ENCODE data around the gene ST6GALNAC3. TPM values are rescaled to one million over a fixed set of nuclear protein-coding genes. Genes with fewer than 3 reads are reported as not detected.

The ST6GALNAC3 gene
- total RNA-seq, 6 experiments from 2014 or later = 1.4 to 3.2 (median 2.6) TPM

DNA sequence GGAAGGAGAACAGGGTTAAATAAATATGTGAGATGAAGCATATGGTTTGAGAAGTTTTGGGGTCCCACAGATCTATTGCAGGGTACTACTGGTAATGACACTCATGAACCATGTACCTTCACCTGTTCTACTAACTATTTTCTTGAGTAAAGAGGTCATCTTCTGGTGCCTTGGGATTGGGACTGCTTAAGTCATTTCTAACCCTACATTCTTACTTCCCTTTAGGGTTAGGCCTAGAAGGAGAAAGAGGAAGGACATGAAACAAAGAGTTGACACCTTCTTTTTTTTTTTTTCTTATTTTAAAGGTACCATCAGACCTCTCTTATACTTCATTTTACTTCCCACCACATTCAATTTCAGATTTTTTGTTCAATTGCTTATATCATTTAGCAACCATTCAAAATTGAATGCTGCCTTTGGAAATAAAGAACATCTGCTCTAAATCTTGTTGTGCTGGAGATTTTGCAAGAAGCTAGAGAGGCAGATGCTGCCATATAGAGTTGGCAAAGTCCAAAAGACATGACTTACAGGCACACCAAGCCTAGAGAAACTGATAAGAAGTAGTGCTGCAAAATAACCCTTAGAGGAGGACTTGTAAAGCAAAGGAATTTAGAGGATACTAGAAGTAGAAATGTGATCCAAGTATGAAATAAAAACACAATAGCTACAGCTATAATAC is 418.3 kb downstream of the ST6GALNAC3 start:
- Histone ChIP-seq H3K36me3 (no peaks in the 10 kb centered on the region), H3K4me3 (no peak overlapping the region), H3K27ac (no peak overlapping the region), H3K4me1 (no peaks in the 10 kb centered on the region), H3K9me3 (no peaks in the 10 kb centered on the region), H3K27me3 (no peaks in the 10 kb centered on the region)
- intact Hi-C loops (cut with DNase I) = no loop called here
- no peak for TF ChIP-seq POLR2A (IDR thresholded peaks at IDR 0.05)
- TF ChIP-seq, protein P1, sequence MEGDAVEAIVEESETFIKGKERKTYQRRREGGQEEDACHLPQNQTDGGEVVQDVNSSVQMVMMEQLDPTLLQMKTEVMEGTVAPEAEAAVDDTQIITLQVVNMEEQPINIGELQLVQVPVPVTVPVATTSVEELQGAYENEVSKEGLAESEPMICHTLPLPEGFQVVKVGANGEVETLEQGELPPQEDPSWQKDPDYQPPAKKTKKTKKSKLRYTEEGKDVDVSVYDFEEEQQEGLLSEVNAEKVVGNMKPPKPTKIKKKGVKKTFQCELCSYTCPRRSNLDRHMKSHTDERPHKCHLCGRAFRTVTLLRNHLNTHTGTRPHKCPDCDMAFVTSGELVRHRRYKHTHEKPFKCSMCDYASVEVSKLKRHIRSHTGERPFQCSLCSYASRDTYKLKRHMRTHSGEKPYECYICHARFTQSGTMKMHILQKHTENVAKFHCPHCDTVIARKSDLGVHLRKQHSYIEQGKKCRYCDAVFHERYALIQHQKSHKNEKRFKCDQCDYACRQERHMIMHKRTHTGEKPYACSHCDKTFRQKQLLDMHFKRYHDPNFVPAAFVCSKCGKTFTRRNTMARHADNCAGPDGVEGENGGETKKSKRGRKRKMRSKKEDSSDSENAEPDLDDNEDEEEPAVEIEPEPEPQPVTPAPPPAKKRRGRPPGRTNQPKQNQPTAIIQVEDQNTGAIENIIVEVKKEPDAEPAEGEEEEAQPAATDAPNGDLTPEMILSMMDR (IDR thresholded peaks at IDR 0.05) = no peak
- no peak for DNase-seq
- no peak for ATAC-seq

DNA sequence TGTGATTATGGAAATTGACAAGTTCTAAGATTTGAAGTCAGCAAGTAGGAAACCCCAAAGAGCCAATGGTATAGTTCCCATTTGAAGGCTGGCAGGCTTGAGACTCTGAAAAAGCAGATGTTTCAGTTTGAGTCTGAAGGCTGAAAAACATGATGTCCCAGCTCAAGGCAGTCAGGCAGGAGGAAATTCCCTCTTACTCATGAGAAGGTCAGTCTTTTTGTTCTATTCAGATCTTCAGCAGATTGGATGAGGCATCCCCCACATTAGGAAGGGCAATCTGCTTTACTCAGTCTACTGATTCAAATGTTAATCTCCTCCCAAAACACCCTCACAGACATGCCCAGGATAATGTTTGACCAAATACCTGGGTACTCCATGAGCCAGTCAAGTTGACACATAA is 420.3 kb downstream of the ST6GALNAC3 start:
- TF ChIP-seq, protein P1 (IDR thresholded peaks at IDR 0.05) = no peak
- no peak for TF ChIP-seq POLR2A (IDR thresholded peaks at IDR 0.05)
- Histone ChIP-seq H3K4me3 (no peak overlapping the region), H3K36me3 (no peaks in the 10 kb centered on the region), H3K4me1 (no peaks in the 10 kb centered on the region), H3K27me3 (no peaks in the 10 kb centered on the region), H3K9me3 (no peaks in the 10 kb centered on the region), H3K27ac (no peak overlapping the region)
- DNase-seq = no peak
- intact Hi-C loops (cut with DNase I) = no loop called here
- no peak for ATAC-seq

DNA sequence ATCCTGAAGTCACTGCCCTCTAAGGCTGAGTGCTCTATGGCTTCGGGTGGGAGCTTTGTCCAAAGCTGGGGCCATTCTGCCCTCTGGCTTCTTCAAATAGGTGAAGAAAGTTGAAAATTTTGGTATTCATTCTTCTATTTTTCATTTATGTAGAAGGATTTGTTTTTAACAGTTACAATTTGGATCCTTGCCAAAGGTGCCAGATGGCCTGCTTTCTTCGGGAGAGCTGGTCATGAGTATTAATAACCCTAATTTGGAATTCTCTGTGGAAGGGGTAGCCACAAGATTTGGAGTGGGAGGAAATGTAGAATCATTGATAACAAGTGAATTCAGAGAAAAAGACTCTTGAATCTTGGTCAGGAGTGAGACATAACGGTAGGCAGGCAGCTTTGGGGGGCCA is 422.3 kb downstream of the ST6GALNAC3 start:
- WGBS (ENCODE audit: insufficient coverage, low coverage, low lambda C conversion rate, missing lambda C conversion rate) = 56% methylated on average over 3 of the region's 3 CpGs
- Histone ChIP-seq H3K9me3 (no peaks in the 10 kb centered on the region), H3K4me1 (no peaks in the 10 kb centered on the region), H3K4me3 (no peak overlapping the region), H3K27me3 (no peaks in the 10 kb centered on the region), H3K27ac (no peak overlapping the region), H3K36me3 (no peaks in the 10 kb centered on the region)
- TF ChIP-seq POLR2A (IDR thresholded peaks at IDR 0.05) = no peak
- TF ChIP-seq, protein P1 (IDR thresholded peaks at IDR 0.05) = no peak
- no peak for DNase-seq
- intact Hi-C loops (cut with DNase I) = no loop called here
- no peak for ATAC-seq

DNA sequence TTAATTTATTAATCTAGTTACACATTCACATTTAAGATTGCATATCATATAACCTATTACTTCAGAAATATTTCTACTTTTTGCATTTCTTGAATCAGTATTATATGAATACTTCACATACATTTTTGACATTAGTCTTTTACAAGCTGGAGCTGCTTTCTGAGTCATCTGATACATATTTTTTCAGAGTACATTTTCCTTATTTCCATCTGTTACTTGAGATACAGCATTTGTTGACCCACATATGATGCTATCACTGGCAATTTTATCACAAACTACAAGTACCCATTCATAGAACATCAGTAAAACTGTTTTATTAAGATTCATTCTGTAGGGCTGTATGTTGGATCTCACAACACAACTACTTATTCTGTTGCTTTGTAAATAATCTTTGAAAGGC is 425.6 kb downstream of the ST6GALNAC3 start:
- Histone ChIP-seq H3K9me3 (no peaks in the 10 kb centered on the region), H3K36me3 (no peaks in the 10 kb centered on the region), H3K27me3 (no peaks in the 10 kb centered on the region), H3K4me3 (no peak overlapping the region), H3K4me1 (no peaks in the 10 kb centered on the region), H3K27ac (no peak overlapping the region)
- no peak for TF ChIP-seq POLR2A (IDR thresholded peaks at IDR 0.05)
- TF ChIP-seq, protein P1 (IDR thresholded peaks at IDR 0.05) = no peak
- no peak for DNase-seq
- no peak for ATAC-seq
- intact Hi-C loops (cut with DNase I) = no loop called here

DNA sequence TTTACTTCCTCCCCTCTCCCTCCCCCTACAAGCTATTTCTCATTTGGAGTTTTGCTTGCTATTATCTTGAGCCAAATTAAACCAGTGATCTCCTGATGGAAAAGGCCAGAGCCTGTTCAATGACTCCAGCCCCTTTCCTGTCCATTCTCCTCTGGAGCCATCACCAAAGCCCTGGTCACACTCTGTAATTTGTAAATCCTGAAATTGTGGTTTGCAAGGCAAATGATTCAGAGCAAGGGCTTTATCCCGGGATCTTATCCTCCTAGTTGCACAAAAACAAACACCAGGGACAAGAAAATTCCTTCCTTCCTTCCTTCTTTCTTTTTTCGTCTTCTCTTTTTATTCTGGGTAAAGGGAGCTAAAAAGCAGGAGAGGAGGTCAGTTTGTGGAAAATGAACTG is 426.6 kb downstream of the ST6GALNAC3 start:
- intact Hi-C loops (cut with DNase I) = no loop called here
- H3K4me1 ChIP-seq = no peaks in the 10 kb centered on the region
- WGBS (ENCODE audit: insufficient coverage, low coverage, low lambda C conversion rate, missing lambda C conversion rate) = 6% methylated on average over 2 of the region's 2 CpGs
- no peaks in the 10 kb centered on the region for H3K9me3 ChIP-seq
- ATAC-seq = no peak
- H3K4me3 ChIP-seq = no peak overlapping the region
- TF ChIP-seq, protein P1 (IDR thresholded peaks at IDR 0.05) = no peak
- no peak for TF ChIP-seq POLR2A (IDR thresholded peaks at IDR 0.05)
- no peaks in the 10 kb centered on the region for H3K27me3 ChIP-seq
- DNase-seq = no peak
- no peaks in the 10 kb centered on the region for H3K36me3 ChIP-seq
- H3K27ac ChIP-seq = no peak overlapping the region
